Measurements from ENCODE around the gene AGPAT4. TPM values are rescaled to one million over a fixed set of nuclear protein-coding genes. Genes with fewer than 3 reads are reported as not detected.

Gene AGPAT4
- total RNA-seq, 1 donor from 2014 or later: 19.7 TPM

DNA sequence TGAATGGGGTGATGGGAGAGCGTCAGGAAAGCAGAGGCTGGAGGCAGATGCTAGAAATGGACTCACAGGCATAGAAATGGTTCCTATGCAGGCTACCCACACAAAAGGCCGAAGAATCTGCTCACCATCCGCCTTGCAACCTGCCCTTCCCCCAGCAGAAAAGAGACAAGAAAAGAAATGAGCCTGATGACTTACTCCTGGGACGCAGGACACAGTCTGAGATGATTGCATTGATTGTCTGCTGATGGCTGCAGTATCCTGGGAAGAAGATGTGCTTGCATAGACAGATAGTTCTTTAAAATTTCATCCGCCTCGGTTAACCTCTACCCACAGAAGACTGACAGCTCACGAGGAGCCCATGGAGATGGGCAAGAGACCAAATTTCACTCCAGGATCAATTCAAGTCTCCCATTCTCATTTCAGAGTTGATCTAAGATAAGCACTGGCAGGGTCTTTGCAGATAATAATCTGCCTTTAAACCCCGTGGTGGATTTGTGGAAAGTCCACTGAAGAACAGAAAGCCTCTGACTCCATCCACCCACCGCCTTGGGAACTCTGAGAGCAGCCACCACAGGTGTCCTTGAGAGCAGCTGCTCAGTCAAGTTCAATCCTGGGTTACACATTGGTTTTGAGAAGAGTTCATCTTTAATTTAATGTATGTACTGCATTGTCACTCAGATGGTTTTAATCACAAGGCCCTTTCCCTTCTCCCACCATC, 7.2 kb downstream of the AGPAT4 start:
- no peak overlapping the region for H3K27ac ChIP-seq
- H3K36me3 ChIP-seq: no peaks in the 10 kb centered on the region
- DNase-seq (no peak), ATAC-seq (no peak)
- intact Hi-C loops (cut with DNase I): no loop called here
- H3K4me1 ChIP-seq: no peaks in the 10 kb centered on the region
- no peaks in the 10 kb centered on the region for H3K9me3 ChIP-seq
- no peaks in the 10 kb centered on the region for H3K27me3 ChIP-seq (ENCODE audit: low read depth)
- no peak overlapping the region for H3K4me3 ChIP-seq
- TF ChIP-seq, protein P1, sequence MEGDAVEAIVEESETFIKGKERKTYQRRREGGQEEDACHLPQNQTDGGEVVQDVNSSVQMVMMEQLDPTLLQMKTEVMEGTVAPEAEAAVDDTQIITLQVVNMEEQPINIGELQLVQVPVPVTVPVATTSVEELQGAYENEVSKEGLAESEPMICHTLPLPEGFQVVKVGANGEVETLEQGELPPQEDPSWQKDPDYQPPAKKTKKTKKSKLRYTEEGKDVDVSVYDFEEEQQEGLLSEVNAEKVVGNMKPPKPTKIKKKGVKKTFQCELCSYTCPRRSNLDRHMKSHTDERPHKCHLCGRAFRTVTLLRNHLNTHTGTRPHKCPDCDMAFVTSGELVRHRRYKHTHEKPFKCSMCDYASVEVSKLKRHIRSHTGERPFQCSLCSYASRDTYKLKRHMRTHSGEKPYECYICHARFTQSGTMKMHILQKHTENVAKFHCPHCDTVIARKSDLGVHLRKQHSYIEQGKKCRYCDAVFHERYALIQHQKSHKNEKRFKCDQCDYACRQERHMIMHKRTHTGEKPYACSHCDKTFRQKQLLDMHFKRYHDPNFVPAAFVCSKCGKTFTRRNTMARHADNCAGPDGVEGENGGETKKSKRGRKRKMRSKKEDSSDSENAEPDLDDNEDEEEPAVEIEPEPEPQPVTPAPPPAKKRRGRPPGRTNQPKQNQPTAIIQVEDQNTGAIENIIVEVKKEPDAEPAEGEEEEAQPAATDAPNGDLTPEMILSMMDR (IDR thresholded peaks at IDR 0.05): no peak

DNA sequence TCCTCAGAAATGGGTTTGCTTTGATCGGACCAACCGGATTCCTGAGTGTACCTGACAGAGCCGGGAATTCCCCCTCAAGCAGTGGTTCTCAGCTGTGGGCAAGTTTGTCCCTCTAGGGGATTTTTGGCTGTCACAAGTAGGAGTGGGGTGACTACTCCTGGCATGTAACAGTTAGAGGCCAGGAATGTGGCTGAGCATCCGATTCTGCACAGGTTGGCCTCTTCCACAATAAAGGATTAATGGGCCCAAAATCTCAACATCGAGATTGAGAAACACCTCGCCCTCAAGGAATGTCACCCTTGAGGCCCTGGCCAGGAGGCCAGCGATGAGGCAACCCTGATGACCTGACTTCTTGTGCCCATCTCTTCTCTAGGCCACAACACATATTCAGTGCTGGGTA, 7.9 kb downstream of the AGPAT4 start:
- ATAC-seq: no peak
- intact Hi-C loops (cut with DNase I): no loop called here

DNA sequence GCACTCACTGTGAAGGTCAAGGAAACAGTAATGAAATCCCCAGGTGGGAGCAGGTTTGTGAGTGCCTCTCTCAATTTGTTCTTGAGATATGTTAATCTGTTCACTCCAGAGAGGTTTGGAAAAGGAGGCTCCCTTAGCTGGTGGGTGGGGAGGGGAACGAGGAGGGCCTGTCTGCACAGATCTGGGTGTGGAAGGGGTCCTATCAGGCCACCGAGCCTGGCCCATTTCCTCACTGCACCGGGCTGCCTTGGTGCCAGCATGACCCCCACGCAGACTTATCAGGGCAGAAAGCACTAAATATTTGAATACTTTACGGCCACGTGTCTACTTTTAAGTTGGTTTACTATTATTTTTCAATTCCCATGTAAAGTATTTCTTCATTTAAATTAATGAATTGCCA, 8.3 kb downstream of the AGPAT4 start:
- Histone ChIP-seq H3K4me1 (no peaks in the 10 kb centered on the region), H3K27me3 (ENCODE audit: low read depth) (no peaks in the 10 kb centered on the region), H3K27ac (no peak overlapping the region), H3K4me3 (no peak overlapping the region), H3K36me3 (no peaks in the 10 kb centered on the region), H3K9me3 (no peaks in the 10 kb centered on the region)
- no peak for ATAC-seq
- intact Hi-C loops (cut with DNase I): no loop called here
- no peak for DNase-seq
- TF ChIP-seq, protein P1 (IDR thresholded peaks at IDR 0.05): no peak

More for the DNA sequence above, 7.9 kb downstream of the AGPAT4 start:
- no peaks in the 10 kb centered on the region for H3K36me3 ChIP-seq
- no peak overlapping the region for H3K27ac ChIP-seq
- H3K4me1 ChIP-seq: no peaks in the 10 kb centered on the region
- H3K27me3 ChIP-seq (ENCODE audit: low read depth): no peaks in the 10 kb centered on the region
- TF ChIP-seq, protein P1 (IDR thresholded peaks at IDR 0.05): no peak
- DNase-seq: no peak
- H3K4me3 ChIP-seq: no peak overlapping the region
- H3K9me3 ChIP-seq: no peaks in the 10 kb centered on the region

DNA sequence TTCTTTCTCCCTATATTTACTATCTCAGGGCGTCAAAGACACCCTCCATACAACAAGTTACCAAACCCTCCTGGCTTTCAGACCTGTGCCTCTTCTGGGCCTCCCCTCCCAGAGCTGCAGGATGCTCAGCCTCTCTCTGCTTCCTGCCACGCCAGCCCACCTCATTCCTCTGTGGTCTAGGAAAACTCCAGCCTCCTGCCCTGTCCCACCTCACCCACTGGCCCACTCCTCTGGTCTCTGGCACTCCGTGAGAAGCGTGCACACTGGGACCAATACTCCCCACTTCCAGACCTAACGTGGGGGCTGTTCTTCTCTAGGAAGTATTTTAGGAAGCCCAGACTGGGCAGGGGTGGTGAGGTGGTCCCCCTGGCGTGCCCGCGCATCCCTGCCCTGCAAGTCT, 9.7 kb downstream of the AGPAT4 start:
- Histone ChIP-seq H3K4me3 (no peak overlapping the region), H3K27ac (no peak overlapping the region), H3K36me3 (no peaks in the 10 kb centered on the region), H3K4me1 (no peaks in the 10 kb centered on the region), H3K9me3 (no peaks in the 10 kb centered on the region), H3K27me3 (ENCODE audit: low read depth) (no peaks in the 10 kb centered on the region)
- intact Hi-C loops (cut with DNase I): no loop called here
- TF ChIP-seq, protein P1 (IDR thresholded peaks at IDR 0.05): no peak
- peak in 1 of 2 donors; percentile 25 for ATAC-seq
- DNase-seq: no peak

DNA sequence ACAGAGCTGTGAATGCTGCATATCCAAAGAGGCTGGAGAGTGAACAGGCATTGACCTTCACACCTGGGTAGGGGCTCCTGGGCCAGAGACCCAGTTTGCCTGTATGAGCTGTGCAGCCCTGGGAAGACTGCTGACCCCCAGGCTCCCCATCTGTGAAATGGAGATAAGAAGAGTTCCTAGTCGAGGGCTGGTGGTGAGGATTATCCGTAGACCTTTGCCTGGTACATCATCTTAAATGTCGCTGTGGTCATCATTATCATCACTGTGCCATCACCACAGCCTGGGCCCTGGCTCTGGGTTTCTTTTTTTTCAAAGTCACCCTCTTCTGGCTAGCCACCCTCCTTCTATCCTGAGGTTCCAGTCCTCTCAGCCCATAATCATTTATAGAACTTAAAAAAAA, 12.0 kb downstream of the AGPAT4 start:
- TF ChIP-seq, protein P1 (IDR thresholded peaks at IDR 0.05): no peak
- Histone ChIP-seq H3K27ac (no peak overlapping the region), H3K9me3 (no peaks in the 10 kb centered on the region), H3K4me1 (no peaks in the 10 kb centered on the region), H3K36me3 (no peaks in the 10 kb centered on the region), H3K27me3 (ENCODE audit: low read depth) (no peaks in the 10 kb centered on the region), H3K4me3 (no peak overlapping the region)
- no peak for ATAC-seq
- intact Hi-C loops (cut with DNase I): no loop called here
- DNase-seq: no peak
